Measurements from ENCODE around the gene LDLRAD4.

Gene LDLRAD4

GRCh38 chr18:13405305-13406038 is 186.9 kb downstream of the LDLRAD4 start:
- no peak for DNase-seq (ENCODE audit: low read depth in 3 of 3)

- DNase-seq (ENCODE audit: low read depth in 3 of 3), result no peak
Observed at GRCh38 chr18:13406049-13406615, 187.6 kb downstream of the LDLRAD4 start.

- DNase-seq (ENCODE audit: low read depth in 3 of 3), result no peak
Observed at GRCh38 chr18:13406736-13407135, 188.2 kb downstream of the LDLRAD4 start.

- no peak for DNase-seq (ENCODE audit: low read depth in 3 of 3)
Observed at GRCh38 chr18:13407484-13407883, 188.9 kb downstream of the LDLRAD4 start.

GRCh38 chr18:13409026-13409425 is 190.5 kb downstream of the LDLRAD4 start:
- no peak for DNase-seq (ENCODE audit: low read depth in 3 of 3)

GRCh38 chr18:13409997-13410396 is 191.4 kb downstream of the LDLRAD4 start:
- DNase-seq (ENCODE audit: low read depth in 3 of 3), result no peak

- DNase-seq (ENCODE audit: low read depth in 3 of 3), result no peak
Observed at GRCh38 chr18:13410471-13410870, 191.9 kb downstream of the LDLRAD4 start.

GRCh38 chr18:13412017-13412416 is 193.5 kb downstream of the LDLRAD4 start:
- no peak for DNase-seq (ENCODE audit: low read depth in 3 of 3)

- DNase-seq (ENCODE audit: low read depth in 3 of 3), result no peak
Observed at GRCh38 chr18:13412901-13413300, 194.3 kb downstream of the LDLRAD4 start.

- no peak for DNase-seq (ENCODE audit: low read depth in 3 of 3)
Observed at GRCh38 chr18:13414102-13414501, 195.5 kb downstream of the LDLRAD4 start.

- DNase-seq (ENCODE audit: low read depth in 3 of 3), result no peak
Observed at GRCh38 chr18:13414521-13414920, 196.0 kb downstream of the LDLRAD4 start.

GRCh38 chr18:13415736-13416135 is 197.2 kb downstream of the LDLRAD4 start:
- DNase-seq (ENCODE audit: low read depth in 3 of 3), result no peak

- no peak for DNase-seq (ENCODE audit: low read depth in 3 of 3)
Observed at GRCh38 chr18:13416208-13416607, 197.6 kb downstream of the LDLRAD4 start.

GRCh38 chr18:13416848-13417247 is 198.3 kb downstream of the LDLRAD4 start:
- no peak for DNase-seq (ENCODE audit: low read depth in 3 of 3)

GRCh38 chr18:13418013-13418710 is 199.6 kb downstream of the LDLRAD4 start:
- no peak for DNase-seq (ENCODE audit: low read depth in 3 of 3)

GRCh38 chr18:13420969-13421686 is 202.6 kb downstream of the LDLRAD4 start:
- DNase-seq (ENCODE audit: low read depth in 3 of 3), result no peak

- no peak for DNase-seq (ENCODE audit: low read depth in 3 of 3)
Observed at GRCh38 chr18:13422541-13423147, 204.1 kb downstream of the LDLRAD4 start.

GRCh38 chr18:13423352-13423751 is 204.8 kb downstream of the LDLRAD4 start:
- DNase-seq (ENCODE audit: low read depth in 3 of 3), result no peak

GRCh38 chr18:13424363-13424762 is 205.8 kb downstream of the LDLRAD4 start:
- DNase-seq (ENCODE audit: low read depth in 3 of 3), result no peak

- DNase-seq (ENCODE audit: low read depth in 3 of 3), result peak in 1 of 3 experiments; percentile 15
Observed at GRCh38 chr18:13425357-13426091, 207.0 kb downstream of the LDLRAD4 start.

GRCh38 chr18:13427354-13427753 is 208.8 kb downstream of the LDLRAD4 start:
- no peak for DNase-seq (ENCODE audit: low read depth in 3 of 3)
